GM18508 (cell line): ENCODE data around the gene NIT2.
A peak's percentile ranks its signal among the peaks of the same experiment; 100 is the strongest.

Source experiments
- ATAC-seq: cut with Tn5 transposase; IDR thresholded peaks from one replicate; pipeline ENCODE4 v1.9.1; 2021; ENCODE audit warnings: moderate number of reproducible peaks; ENCODE audit not compliant: insufficient read depth, unreplicated experiment

The NIT2 gene

DNA sequence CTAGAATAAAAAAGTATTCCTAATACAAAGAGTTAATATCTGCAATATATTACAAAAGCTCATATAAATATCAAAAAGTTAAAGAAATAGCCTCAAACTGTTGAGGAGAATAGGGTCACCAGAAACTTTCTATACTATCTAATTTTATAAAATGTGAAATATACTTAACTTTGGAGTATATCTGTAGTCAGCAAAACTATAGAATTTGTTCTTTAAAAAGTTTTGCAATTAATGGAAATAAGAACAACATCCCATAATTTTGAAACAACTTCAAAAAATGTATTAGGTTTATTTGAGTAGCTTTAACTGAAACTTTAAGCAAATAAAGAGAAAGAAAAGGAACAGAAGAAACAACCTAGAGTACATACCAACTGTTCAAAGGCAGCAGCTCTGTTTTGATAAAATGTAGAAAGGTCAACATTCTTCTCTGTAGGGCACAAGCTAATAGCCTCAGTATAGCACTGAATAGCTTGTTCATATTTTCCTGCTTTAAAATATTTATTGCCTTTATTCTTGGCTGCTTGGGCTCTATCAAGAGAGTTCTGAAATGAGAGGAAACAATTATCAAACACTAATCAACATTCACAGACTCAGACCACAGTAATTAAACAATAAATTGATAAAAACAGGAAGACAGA is 52.0 kb downstream of the NIT2 start:
- ATAC-seq = no peak

GRCh38 chr3:100389025-100389424 is 54.5 kb downstream of the NIT2 start:
- no peak for ATAC-seq

DNA sequence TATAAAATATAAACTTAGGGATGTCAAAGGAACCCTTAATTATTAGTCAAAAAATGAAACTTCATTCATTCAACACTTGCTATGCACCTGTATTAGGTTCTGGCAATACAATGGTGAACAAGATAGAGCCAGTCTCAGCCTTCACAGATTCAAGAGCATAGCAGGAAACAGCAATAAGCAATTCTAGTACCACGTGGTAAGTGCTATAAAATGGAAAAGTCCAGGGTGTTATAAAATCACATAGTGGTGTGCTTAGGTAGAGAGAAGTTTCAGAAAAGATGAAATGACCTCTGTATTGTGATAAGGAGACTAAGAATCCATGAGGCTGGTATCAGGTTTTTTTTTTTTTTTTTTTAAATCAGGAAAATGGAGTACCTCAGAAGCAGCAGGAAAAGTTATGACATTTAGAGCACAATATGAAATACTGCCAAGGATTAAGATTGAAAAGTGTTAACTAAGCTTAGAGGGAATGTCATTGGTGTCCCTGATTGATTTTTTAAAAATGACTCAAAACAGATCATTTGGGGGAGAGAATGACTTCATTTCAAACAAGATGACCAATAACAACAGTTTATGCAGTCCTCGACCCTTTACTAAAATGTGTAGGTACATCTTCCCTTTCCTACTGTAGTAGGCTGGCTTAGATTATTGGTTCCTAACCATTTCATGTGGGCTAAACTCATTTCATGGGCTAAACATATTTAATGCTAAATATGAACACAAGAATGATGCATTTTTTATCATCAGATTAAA is 61.3 kb downstream of the NIT2 start:
- no peak for ATAC-seq

GRCh38 chr3:100396967-100397366 is 62.4 kb downstream of the NIT2 start:
- no peak for ATAC-seq

DNA sequence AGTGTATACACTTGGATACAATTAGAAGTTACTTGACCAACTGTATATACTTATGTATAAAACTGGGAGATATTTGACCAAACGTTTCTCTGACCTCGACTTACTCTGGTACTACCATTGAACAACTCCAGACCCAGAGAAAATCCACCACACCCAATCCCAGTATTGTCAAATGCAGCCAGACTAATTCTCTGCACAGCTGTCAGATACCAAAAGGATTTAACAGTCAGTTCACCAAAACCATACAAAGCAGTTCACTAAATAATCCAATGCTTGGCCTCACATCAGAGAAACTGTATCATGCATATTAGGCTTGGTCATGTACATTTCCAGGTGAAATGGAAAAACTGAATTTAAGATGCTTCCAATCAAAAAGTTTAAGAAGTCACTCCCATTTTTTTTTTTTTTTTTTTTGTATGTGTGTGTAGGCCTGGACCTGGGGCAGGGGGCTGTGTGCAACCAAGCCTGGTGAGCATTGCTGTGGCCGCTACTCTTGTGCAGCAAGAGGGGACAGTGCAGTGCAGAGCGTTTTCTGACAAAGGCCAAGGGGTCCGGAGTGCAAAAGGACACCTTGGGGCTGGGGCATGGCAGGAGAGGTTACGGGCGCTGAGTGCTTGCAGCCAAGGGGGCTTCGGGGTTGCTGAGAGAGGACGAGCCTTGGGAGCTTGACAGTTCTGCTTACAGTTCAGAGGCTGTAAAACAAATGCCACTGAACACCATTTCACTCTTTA is 64.9 kb downstream of the NIT2 start:
- no peak for ATAC-seq

DNA sequence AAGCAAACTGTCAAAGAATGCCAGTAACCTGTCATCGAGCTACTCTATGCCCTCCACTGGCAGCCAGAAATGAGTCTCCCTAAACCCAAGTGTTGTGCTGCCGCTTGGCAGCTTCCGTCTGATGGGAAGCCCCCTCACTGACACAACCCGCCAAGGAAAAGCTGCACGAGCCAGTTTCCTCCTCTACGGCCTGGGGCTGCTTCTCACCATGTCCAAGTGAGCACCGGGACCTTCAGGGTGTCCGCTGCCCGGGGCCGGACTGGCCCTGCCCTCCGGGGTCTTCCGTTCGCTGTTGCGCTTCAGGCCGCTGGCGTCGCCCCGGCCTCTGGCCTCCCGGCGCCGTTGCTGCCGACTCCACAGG is 65.8 kb downstream of the NIT2 start:
- ATAC-seq = no peak

DNA sequence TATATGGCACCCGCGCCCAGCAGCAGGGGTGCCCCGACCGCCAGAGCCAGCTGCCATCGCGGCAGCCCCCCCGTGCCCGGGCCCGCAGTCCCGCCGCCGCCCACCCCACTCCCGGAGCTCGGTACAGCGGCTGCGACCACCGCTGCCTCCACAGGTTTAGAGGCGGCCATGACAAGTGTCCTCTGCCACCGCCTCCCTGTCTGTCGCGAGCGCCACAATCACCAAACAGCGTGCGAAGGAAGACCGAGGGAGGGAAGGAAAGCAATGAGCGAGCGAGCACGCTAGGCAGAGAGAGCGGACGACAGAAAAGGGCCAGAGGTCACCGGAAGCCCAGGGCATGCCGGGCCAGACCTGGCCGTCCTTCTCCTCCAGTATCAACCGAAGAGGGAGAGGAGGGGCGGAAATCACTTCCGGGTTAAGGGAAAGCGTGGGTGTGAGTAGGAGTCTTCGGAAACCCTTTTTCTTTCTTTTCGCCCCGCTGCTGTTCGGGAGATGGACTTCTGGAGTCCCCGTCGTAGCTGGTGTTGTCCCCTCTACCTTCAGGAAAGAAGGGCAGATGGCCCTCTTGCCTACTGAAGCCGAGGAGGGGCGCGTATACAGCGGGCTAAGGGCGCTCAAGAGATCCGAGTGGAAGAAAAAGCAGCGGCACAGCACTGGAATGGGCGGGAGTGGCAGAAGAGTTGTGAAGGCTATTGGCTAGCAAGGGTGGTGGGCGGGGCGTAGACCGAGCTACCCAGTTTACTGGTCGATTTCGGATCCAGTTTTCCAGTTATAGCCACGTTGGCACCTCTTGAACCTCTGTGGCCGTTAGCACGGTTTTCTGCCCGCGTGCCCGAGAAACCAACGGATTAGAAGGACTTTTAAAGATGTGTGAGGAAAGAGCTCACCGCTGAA is 66.5 kb downstream of the NIT2 start, which contains the start of the genes LNP1 and TOMM70:
Gene LNP1 (plus strand): TSS at position 760 of the 894 bp plus-strand sequence. CDS start 28,191 bp downstream, outside the sequence.
Gene TOMM70 (minus strand): TSS at position 310 of the 894 bp plus-strand sequence. CDS start 140 bp downstream, at position 170.
- ATAC-seq = peak; percentile 83

GRCh38 chr3:100401674-100402041 is 67.1 kb downstream of the NIT2 start:
- peak; percentile 11 for ATAC-seq

DNA sequence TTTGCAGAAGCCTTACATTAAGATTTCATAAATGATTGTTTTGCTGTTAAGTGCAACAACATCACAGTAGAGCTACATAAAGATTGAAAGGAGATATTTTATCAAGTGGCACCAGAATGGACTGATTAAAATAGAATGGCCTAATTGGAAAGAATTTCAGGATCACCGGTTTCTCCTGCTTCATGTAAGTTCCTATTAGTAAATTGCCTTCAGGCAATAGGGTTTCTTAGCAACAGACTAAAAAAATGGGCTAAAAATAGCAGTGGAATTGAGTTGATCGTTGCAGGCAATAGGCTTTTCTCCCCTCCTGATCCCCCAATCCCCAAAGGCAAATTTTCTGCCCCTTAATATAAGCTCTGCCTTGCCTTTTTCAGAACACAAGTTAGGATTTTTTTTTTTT is 67.7 kb downstream of the NIT2 start:
- ATAC-seq = no peak

- ATAC-seq = no peak
Measured at GRCh38 chr3:100402891-100403290, 68.3 kb downstream of the NIT2 start.

GRCh38 chr3:100403362-100404249 is 69.0 kb downstream of the NIT2 start:
- ATAC-seq = no peak

GRCh38 chr3:100404250-100404548 is 69.6 kb downstream of the NIT2 start:
- ATAC-seq = no peak

DNA sequence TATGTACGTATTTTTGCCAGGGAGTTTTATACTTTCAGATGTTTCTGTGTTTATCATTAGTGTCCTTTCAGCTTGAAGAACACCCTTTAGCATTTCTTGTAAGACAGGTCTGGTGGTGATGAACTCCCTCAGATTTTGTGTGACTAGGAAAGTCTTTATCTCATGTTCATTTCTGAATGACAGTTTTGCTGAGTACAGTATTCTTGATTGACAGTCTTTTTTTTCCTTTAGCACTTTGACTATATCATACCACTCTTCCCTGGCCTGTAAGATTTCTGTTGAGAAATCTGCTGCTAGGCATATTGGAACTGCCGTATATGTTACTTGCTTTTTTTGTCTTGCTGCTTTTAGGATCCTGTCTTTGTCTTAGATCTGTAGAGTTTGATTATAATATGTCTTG is 72.6 kb downstream of the NIT2 start:
- ATAC-seq = no peak

DNA sequence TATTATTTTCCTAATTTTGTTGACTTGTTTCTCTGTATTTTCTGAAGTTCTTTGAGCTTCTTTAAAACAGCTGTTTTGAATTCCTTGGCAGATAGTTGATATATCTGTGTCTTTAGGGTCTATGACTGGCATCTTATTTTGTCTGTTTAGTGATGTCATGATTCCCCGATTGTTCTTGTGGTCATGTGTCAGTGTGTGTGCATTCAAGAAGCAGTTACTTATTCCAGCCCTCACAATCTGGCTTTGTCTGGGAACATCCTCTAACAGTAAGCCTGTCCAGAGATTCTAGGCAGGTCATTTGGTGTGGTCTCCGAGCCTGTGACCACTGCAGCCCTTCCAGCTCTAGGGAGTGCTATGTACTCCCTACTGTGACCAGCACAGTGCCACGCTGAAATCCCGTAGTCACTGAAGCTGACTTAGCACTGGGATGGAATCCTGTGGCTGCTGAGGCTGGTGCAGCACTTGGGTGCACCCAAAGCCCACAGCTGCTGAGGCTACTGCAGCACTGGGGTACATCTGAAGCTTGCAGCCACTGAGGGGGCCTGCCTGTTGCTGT is 73.5 kb downstream of the NIT2 start:
- no peak for ATAC-seq
